PC-3 (cell line): Measurements from ENCODE around the gene PSMB1. TPM values are rescaled to one million over a fixed set of nuclear protein-coding genes. Genes with fewer than 3 reads are reported as not detected.

ENCODE experiments used
- ATAC-seq: fragments of 200-7000 bp; cut with Tn5 transposase; 2 replicates; pipeline ENCODE4 v1.9.1; 2020; ENCODE audit warnings: mild to moderate bottlenecking, moderate library complexity
- BruUV-seq: library from RNA; stranded (reverse); fragments of 400-500 nt; replicated peaks from 2 replicates; lab custom pipeline; 2021; lab: Mats Ljungman, UMichigan
- CTCF ChIA-PET: fragments of 300-600 bp; sonication (Branson Sonifier 250); formaldehyde crosslinking; loops from one replicate; lab custom pipeline; 2022; ENCODE audit warnings: antibody characterized with exemption; lab: Charles Lee
- POLR2A ChIA-PET: fragments of 300-600 bp; sonication (Branson Sonifier 250); formaldehyde crosslinking; loops from one replicate; lab custom pipeline; 2022; ENCODE audit warnings: antibody characterized with exemption; ENCODE audit not compliant: unreplicated experiment; lab: Charles Lee
- DNase-seq: peaks from one replicate; pipeline ENCODE4 v3.0.0-alpha.2; 2015
- H2AFZ ChIP-seq: fragments of 300-600 bp; sonication (generic); 2 replicates; pipeline ENCODE4 v1.6.0; 2016; ENCODE audit warnings: antibody characterized with exemption, low read length
- H3F3A ChIP-seq: fragments of 300-600 bp; sonication (generic); one replicate; pipeline ENCODE4 v1.6.0; 2017; ENCODE audit warnings: antibody characterized with exemption, low read length, control low read depth, mild to moderate bottlenecking; ENCODE audit not compliant: unreplicated experiment
- H3K27ac ChIP-seq: fragments of 300-600 bp; sonication (generic); 2 replicates; pipeline ENCODE4 v1.5.1; 2016; ENCODE audit warnings: mild to moderate bottlenecking, low read length
- H3K27me3 ChIP-seq: fragments of 300-600 bp; sonication (generic); 2 replicates; pipeline ENCODE4 v1.6.1; 2016; ENCODE audit warnings: low read length, mixed read lengths
- H3K36me3 ChIP-seq: fragments of 300-600 bp; sonication (generic); 2 replicates; pipeline ENCODE4 v1.6.1; 2016; ENCODE audit warnings: low read depth, mixed run types, low read length, mixed read lengths
- H3K4me1 ChIP-seq: fragments of 300-600 bp; sonication (generic); 2 replicates; pipeline ENCODE4 v1.5.1; 2016; ENCODE audit warnings: low read length; ENCODE audit not compliant: insufficient read depth
- H3K4me2 ChIP-seq: fragments of 300-600 bp; sonication (generic); 2 replicates; pipeline ENCODE4 v1.6.0; 2016; ENCODE audit warnings: low read length
- H3K4me3 ChIP-seq: fragments of 300-600 bp; sonication (generic); 2 replicates; pipeline ENCODE4 v1.5.1; 2016; ENCODE audit warnings: mild to moderate bottlenecking, low read length, mixed read lengths
- H3K79me2 ChIP-seq: fragments of 300-600 bp; sonication (generic); 2 replicates; pipeline ENCODE4 v1.6.1; 2017; ENCODE audit warnings: low read length, mixed read lengths
- H3K9ac ChIP-seq: fragments of 300-600 bp; sonication (generic); 2 replicates; pipeline ENCODE4 v1.6.0; 2016; ENCODE audit warnings: mild to moderate bottlenecking, low read length
- H3K9me2 ChIP-seq: fragments of 300-600 bp; sonication (generic); replicated peaks from 2 replicates; pipeline ENCODE4 v1.6.1; 2016; ENCODE audit warnings: mixed run types, low read length, mixed read lengths
- H3K9me3 ChIP-seq: fragments of 300-600 bp; sonication (generic); 2 replicates; pipeline ENCODE4 v1.6.1; 2016; ENCODE audit warnings: low read length, mixed read lengths
- H4K20me1 ChIP-seq: fragments of 300-600 bp; sonication (generic); 2 replicates; pipeline ENCODE4 v1.6.1; 2016; ENCODE audit warnings: low read length, mixed read lengths
- CTCF ChIP-seq: fragments of 300-600 bp; sonication (generic); conservative IDR thresholded peaks from 2 replicates; pipeline ENCODE4 v1.5.1; 2017; ENCODE audit warnings: antibody characterized with exemption, low read depth, mild to moderate bottlenecking, low read length
- EZH2 ChIP-seq: fragments of 300-600 bp; sonication (generic); IDR thresholded peaks from one replicate; pipeline ENCODE4 v1.6.1; 2017; ENCODE audit warnings: antibody characterized with exemption, mild to moderate bottlenecking, low read length; ENCODE audit not compliant: unreplicated experiment
- EZH2phosphoT487 ChIP-seq: fragments of 300-600 bp; sonication (generic); IDR thresholded peaks from 2 replicates; pipeline ENCODE4 v1.6.1; 2018; ENCODE audit warnings: mild to moderate bottlenecking, antibody characterized with exemption, low read length, borderline replicate concordance
- intact Hi-C: fragments of 100-400 bp; cut with micrococcal nuclease; formaldehyde crosslinking; loops from 2 replicates; pipeline ENCODE4 v1.9.0; 2023
- total RNA-seq: library from RNA; depleted of rRNA; stranded (reverse); fragments of >200 nt; gene quantifications from 2 replicates; pipeline ENCODE4 v1.2.3, GENCODE V29; 2014

PSMB1 gene
- total RNA-seq, 1 experiment from 2014 or later = 449 TPM

- ATAC-seq = peak; percentile 73; the same call in 1 of the 2 replicates
- Histone ChIP-seq H3K9ac (no peak overlapping the region), H3K4me1 (no peaks in the 10 kb centered on the region), H3K4me2 (no peak overlapping the region), H2AFZ (no peak overlapping the region), H3K27ac (no peak overlapping the region), H3K36me3 (no peaks in the 10 kb centered on the region), H3K4me3 (no peak overlapping the region), H3K9me2 (no peaks in the 10 kb centered on the region), H4K20me1 (no peaks in the 10 kb centered on the region), H3K9me3 (no peaks in the 10 kb centered on the region), H3F3A (no peaks in the 10 kb centered on the region), H3K79me2 (no peaks in the 10 kb centered on the region), H3K27me3 (peaks cover 15% of the 10 kb centered on the region; the same call in 1 of the 2 replicates)
- ChIA-PET POLR2A (no interaction called here), CTCF (no interaction called here)
- BruUV-seq = no TSS peak
- intact Hi-C loops = no loop called here
- TF ChIP-seq CTCF (peak; percentile 51), EZH2phosphoT487 (no peak)
- DNase-seq = peak; percentile 9
Observed at GRCh38 chr6:170522565-170523183, 30.4 kb downstream of the PSMB1 start.

GRCh38 chr6:170516783-170517616, 36.1 kb downstream of the PSMB1 start:
- Histone ChIP-seq H3F3A (no peaks in the 10 kb centered on the region), H3K9ac (no peak overlapping the region), H3K4me3 (peak overlapping the region; percentile 25; the same call in 1 of the 2 replicates), H4K20me1 (no peaks in the 10 kb centered on the region), H3K79me2 (no peaks in the 10 kb centered on the region), H3K27me3 (peaks cover 15% of the 10 kb centered on the region; the same call in 1 of the 2 replicates), H3K36me3 (no peaks in the 10 kb centered on the region), H3K4me2 (peak overlapping the region; percentile 65), H3K9me2 (no peaks in the 10 kb centered on the region), H3K4me1 (no peaks in the 10 kb centered on the region; the same call in 1 of the 2 replicates), H2AFZ (peak overlapping the region; percentile 69), H3K9me3 (no peaks in the 10 kb centered on the region), H3K27ac (no peak overlapping the region)
- BruUV-seq = no TSS peak
- ChIA-PET POLR2A (no interaction called here), CTCF (interaction anchor here (0.8 kb wide), 1 partner anchor 144 kb away, joined by 5 read pairs; no protein-coding TSS in a partner anchor)
- peak; percentile 63 for DNase-seq
- intact Hi-C loops = loop anchor here (5.0 kb wide), 4 partner anchors 90 to 725 kb away; no protein-coding TSS in a partner anchor
- peak; percentile 76 for TF ChIP-seq CTCF
- no peak for TF ChIP-seq EZH2phosphoT487
- TF ChIP-seq EZH2 = no peak
- peak; percentile 83 for ATAC-seq
